Stimulated activated naive CD8-positive, alpha-beta T cell treated with anti-CD3 and anti-CD28 coated beads, Interleukin-15, amount 100 ng/mL, for 72 hours (primary cell): Measurements from ENCODE around the gene PRSS22.

Source experiments
- ATAC-seq: fragments of 150-1000 bp; cut with Tn5 transposase; 2 replicates; pipeline ENCODE4 v1.10.0; 2021; ENCODE audit warnings: mild to moderate bottlenecking, moderate library complexity
- DNase-seq, 2 donors: peaks; one replicate each; pipeline ENCODE4 v3.0.0; 2021 to 2022
- H3K27ac Mint-ChIP-seq, 2 donors: one replicate each; pipeline ENCODE4 v1.8.0; 2022; ENCODE audit warnings: mild to moderate bottlenecking in 2 of 2, mixed read lengths in 2 of 2, moderate library complexity in 2 of 2
- H3K27me3 Mint-ChIP-seq: one replicate; pipeline ENCODE4 v1.8.0; 2022; ENCODE audit warnings: mixed read lengths
- H3K4me1 Mint-ChIP-seq: one replicate; pipeline ENCODE4 v1.8.0; 2022; ENCODE audit warnings: mild to moderate bottlenecking, mixed read lengths
- H3K4me3 Mint-ChIP-seq, 2 donors: one replicate each; pipeline ENCODE4 v1.8.0; 2022; ENCODE audit warnings: mild to moderate bottlenecking in 2 of 2, mixed read lengths in 2 of 2, moderate library complexity in 1 of 2
- H3K9me3 Mint-ChIP-seq, 2 donors: one replicate each; pipeline ENCODE4 v1.8.0; 2022; ENCODE audit warnings: mixed read lengths in 2 of 2

Gene PRSS22

DNA sequence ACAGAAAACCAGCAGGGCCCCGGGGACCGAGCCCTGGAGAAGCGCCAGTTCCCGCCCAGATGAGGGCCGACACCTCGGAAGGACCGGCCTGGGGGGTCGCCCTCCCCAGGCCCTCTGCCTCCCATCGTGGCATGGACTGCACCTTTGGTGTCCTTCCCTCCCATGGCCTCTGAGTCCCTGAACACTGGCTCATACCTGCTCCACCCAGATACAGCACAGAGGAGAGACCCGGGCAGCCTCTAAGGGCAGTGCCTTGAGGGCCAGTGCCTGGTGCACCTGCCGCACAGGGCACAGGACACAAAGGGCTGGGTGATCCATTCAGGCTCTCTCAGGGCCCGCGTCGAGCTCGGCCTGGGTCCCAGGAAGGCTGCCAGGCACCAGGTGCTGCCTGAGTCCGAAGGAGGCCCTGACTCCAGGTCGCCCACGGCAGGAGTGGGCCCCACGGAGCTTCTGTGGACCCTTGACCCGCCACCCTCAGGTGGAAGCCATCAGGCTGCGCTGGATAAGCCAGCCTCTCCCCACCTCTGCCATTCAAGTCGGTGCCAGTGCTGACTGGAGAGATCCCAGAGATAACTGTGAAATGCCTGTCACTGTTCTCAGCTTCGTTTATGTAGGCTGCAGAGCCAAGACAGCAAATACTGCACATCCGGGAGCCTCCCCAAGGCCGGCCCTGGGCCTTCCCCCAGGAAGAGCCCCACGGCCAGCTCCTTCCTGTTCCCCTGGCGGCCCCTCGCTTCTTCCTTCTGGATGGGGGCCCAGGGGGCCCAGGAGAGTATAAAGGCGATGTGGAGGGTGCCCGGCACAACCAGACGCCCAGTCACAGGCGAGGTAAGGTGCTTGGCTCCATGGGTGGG lies 28.2 kb downstream of the PRSS22 start, which contains the start of gene ZG16B:
Gene ZG16B (plus strand): TSS at position 803 of the 854 bp plus-strand sequence. CDS start 139 bp downstream, outside the sequence.
- Mint-ChIP-seq H3K4me3 (peak within 1 kb of the TSS; percentile 69 to 76), H3K4me1 (no peaks in the 10 kb centered on the region), H3K27ac (peak within 1 kb of the TSS; percentile 93 to 95), H3K27me3 (peaks cover 11% of the 10 kb centered on the region), H3K9me3 (no peaks in the 10 kb centered on the region)
- DNase-seq (no peak), ATAC-seq (peak; percentile 75)

- H3K4me1 Mint-ChIP-seq: no peaks in the 10 kb centered on the region
- no peaks in the 10 kb centered on the region for H3K9me3 Mint-ChIP-seq
- no peak for ATAC-seq
- no peak overlapping the region for H3K4me3 Mint-ChIP-seq
- peaks cover 11% of the 10 kb centered on the region for H3K27me3 Mint-ChIP-seq
- DNase-seq: no peak
- H3K27ac Mint-ChIP-seq: no peak overlapping the region
Measured at GRCh38 chr16:2828876-2829430, 29.0 kb downstream of the PRSS22 start.

GRCh38 chr16:2828521-2828840 lies 29.5 kb downstream of the PRSS22 start:
- ATAC-seq (no peak), DNase-seq (no peak)
- Mint-ChIP-seq H3K27ac (peak overlapping the region in 1 of 2 donors; percentile 19), H3K4me1 (no peaks in the 10 kb centered on the region), H3K9me3 (no peaks in the 10 kb centered on the region), H3K27me3 (peaks cover 11% of the 10 kb centered on the region), H3K4me3 (no peak overlapping the region)

DNA sequence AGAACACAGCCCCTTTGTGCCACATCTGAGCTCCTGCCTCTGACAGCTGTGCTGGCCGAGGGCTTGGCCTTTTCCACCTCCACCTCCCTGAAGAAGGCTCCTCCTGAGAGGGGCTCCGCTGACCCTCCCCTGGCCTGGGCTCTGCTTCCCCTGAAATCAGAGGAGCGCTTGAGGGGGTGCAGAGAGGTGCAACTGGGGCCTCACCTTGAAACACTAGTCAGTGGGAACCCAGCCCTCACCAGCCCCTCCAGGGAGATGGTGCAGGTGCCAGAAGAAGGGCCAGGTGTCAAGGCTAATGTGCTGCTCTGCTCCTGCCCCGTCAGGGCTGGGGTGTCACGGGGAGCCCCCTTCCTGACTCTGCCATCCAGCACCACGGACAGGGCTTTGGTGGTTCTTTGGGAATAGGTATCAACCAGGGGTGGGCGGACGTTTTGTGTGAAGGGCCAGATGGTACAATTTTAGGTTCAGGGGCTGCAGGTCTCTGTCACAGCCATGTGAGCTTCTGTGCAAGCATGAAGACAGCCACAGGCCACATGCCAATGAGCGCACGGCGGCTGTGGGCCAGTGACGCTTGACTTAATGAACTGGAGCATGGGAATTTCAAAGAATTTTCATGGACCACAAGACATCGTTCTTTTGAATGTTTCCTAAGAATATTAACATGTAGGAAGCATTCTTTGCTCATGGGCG lies 30.0 kb downstream of the PRSS22 start:
- no peaks in the 10 kb centered on the region for H3K4me1 Mint-ChIP-seq
- no peaks in the 10 kb centered on the region for H3K9me3 Mint-ChIP-seq
- H3K4me3 Mint-ChIP-seq: no peak overlapping the region
- ATAC-seq: no peak
- peaks cover 11% of the 10 kb centered on the region for H3K27me3 Mint-ChIP-seq
- H3K27ac Mint-ChIP-seq: peak overlapping the region in 1 of 2 donors; percentile 93
- DNase-seq: no peak

DNA sequence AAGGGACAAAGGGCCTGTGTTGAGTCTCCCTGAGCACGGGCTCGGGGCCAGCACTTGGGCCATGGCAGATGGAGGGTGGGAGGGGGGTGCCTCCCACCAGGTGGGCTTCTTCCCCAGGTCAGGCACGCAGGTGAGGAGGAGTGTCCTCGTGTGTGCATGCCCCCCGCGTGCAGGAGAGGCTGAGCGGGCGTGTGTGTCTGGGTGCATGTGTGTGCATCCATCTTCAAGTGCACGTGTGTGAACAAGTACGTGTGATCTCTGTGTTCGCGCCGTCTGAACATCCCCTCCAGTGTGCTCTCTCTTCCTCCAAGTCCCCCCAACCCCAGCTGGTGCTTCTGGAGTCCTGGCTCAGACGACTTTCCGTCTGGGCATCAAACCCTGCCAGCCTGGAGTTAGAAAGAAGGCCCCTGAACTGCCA lies 30.6 kb downstream of the PRSS22 start:
- Mint-ChIP-seq H3K4me1 (no peaks in the 10 kb centered on the region), H3K9me3 (no peaks in the 10 kb centered on the region), H3K27ac (no peak overlapping the region), H3K27me3 (peaks cover 11% of the 10 kb centered on the region), H3K4me3 (no peak overlapping the region)
- ATAC-seq (no peak), DNase-seq (no peak)

DNA sequence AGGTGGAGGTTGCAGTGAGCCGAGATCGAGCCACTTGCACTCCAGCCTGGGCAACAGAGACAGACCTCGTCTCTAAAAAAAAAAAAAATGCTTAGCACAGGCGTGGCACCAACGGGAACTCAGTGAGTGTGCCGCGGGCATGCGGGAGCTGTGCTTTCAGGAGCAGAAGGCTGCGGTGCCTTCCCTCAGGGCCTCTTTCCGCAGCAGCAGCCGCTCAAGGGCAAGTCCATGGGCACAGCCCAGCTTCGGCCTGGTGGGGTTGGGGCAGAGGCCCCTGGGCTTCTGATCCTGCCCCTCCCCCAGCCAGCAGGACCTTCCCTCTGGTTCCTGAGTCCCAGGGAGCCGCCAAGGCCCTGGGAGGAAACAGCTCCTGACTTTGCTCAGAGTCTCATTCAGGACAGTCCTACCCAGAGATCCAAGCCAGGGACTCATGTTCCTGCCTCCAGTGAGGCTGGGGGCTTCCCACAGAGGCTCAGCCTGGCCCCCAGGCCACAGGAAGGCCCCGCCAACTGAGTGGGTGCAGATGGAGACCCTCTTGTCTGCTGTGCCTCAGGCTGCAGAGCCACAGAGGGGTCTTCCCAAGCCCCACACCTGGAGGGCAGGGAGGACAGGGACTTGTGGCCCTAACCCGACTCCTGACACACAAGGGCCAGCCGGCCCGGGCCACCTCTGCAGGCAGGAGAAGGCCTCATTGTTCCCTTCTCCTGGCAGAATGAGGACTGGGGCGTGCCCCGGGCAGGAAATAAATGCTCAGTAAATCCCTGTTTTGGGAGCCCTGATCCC lies 31.2 kb downstream of the PRSS22 start:
- H3K9me3 Mint-ChIP-seq: no peaks in the 10 kb centered on the region
- H3K4me1 Mint-ChIP-seq: no peaks in the 10 kb centered on the region
- DNase-seq (no peak), ATAC-seq (no peak)
- H3K4me3 Mint-ChIP-seq: no peak overlapping the region
- no peak overlapping the region for H3K27ac Mint-ChIP-seq
- peaks cover 11% of the 10 kb centered on the region for H3K27me3 Mint-ChIP-seq

DNA sequence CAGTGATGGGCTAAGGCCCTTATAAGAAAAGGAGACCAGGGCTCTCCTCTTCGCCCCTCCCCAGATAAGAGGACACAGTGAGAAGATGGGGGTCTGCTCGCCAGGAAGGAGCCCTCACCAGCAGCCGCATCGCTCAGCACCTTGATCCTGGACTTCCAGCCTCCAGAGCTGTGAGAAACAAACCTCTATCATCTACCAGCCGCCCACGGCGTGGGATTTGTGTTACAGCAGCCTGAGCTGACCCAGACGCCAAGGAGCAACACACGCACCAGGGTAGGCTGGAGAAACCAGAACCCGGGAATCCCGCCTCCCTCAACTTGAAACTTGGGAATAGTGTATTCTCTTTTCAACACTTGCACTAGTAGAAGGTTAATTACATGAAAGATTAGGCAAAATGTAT lies 32.1 kb downstream of the PRSS22 start:
- peaks cover 6% of the 10 kb centered on the region for H3K27me3 Mint-ChIP-seq
- no peaks in the 10 kb centered on the region for H3K9me3 Mint-ChIP-seq
- DNase-seq: no peak
- H3K4me3 Mint-ChIP-seq: no peak overlapping the region
- no peak for ATAC-seq
- H3K27ac Mint-ChIP-seq: no peak overlapping the region
- no peaks in the 10 kb centered on the region for H3K4me1 Mint-ChIP-seq

DNA sequence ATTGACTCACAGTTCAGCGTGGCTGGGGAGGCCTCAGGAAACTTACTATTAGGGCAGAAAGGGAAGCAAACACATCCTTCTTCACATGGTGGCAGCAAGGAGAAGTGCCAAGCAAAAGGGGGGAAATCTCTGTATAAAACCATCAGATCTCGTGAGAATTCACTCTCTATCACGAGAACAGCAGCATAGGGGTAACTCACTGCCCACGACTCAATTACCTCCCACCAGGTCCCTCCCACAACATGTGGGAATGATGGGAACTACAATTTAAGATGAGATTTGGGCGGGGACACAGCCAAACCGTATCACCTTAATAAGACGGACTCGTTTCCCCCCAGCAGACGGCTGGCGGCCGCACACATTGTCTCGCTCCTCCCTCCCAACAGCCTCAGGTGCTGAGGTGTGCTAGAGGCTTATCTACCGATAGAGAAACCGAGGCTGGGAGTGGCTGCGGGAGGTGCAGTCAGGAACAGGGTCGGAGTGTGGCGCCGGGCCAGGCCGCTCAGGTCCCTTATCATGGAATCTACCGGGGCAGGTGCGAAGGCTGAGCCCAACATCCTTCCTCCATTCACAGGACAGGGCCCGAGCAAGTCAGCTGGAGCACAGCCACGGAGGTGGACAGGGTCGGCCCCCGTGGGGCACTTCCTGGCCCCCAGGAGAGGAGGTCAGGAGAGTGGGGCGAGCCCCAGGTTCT lies 32.8 kb downstream of the PRSS22 start:
- no peak overlapping the region for H3K27ac Mint-ChIP-seq
- H3K9me3 Mint-ChIP-seq: no peaks in the 10 kb centered on the region
- no peaks in the 10 kb centered on the region for H3K27me3 Mint-ChIP-seq
- no peak overlapping the region for H3K4me3 Mint-ChIP-seq
- DNase-seq: no peak
- no peak for ATAC-seq
- H3K4me1 Mint-ChIP-seq: no peaks in the 10 kb centered on the region

GRCh38 chr16:2824626-2825025 lies 33.3 kb downstream of the PRSS22 start:
- DNase-seq (no peak), ATAC-seq (no peak)
- Mint-ChIP-seq H3K4me3 (no peak overlapping the region), H3K4me1 (no peaks in the 10 kb centered on the region), H3K27me3 (no peaks in the 10 kb centered on the region), H3K27ac (no peak overlapping the region), H3K9me3 (no peaks in the 10 kb centered on the region)

DNA sequence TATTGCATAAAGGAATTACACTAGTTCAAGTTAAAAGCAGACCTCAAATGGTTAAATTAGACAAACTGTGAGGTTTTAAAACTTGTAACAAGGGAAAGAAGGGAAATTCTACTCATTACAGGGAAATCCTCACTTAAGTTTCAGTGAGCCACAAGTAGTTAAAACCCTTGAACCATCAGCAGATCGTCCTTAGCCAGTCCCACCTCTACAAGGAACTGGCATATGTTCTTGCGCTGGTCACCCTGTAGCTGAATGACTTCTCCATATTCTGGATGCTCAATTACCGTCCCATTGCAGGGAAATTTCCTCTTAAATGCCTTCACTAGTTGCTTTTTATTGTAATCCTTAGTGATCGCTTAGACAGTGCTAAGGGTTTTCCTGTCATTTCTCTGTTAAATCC lies 35.5 kb downstream of the PRSS22 start:
- ATAC-seq (no peak), DNase-seq (no peak)
- Mint-ChIP-seq H3K9me3 (no peaks in the 10 kb centered on the region), H3K4me1 (no peaks in the 10 kb centered on the region), H3K27ac (no peak overlapping the region), H3K4me3 (no peak overlapping the region), H3K27me3 (no peaks in the 10 kb centered on the region)

- DNase-seq (no peak), ATAC-seq (no peak)
- Mint-ChIP-seq H3K9me3 (no peaks in the 10 kb centered on the region), H3K4me1 (no peaks in the 10 kb centered on the region), H3K27ac (no peak overlapping the region), H3K27me3 (no peaks in the 10 kb centered on the region), H3K4me3 (no peak overlapping the region)
Measured at GRCh38 chr16:2822158-2822495, 35.8 kb downstream of the PRSS22 start.

DNA sequence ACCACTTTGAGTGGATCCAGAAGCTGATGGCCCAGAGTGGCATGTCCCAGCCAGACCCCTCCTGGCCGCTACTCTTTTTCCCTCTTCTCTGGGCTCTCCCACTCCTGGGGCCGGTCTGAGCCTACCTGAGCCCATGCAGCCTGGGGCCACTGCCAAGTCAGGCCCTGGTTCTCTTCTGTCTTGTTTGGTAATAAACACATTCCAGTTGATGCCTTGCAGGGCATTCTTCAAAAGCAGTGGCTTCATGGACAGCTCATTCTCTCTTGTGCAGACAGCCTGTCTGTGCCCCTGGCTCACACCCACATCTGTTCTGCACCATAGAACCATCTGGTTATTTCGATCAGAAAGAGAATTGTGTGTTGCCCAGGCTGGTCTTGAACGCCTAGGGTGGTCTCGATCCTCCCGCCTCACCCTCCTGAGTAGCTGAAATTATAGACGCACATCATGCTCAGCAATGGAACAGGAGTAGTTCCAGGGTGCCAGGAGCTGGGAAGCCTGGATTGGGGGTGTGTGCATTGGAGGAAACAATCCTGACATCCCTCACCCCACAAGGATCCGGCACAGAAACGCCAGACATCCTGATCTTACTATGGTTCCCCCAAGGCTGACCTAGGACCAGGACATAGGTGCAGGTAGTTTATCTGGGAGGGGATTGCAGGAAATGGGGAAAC lies 36.3 kb downstream of the PRSS22 start:
- ATAC-seq: no peak
- Mint-ChIP-seq H3K4me1 (no peaks in the 10 kb centered on the region), H3K4me3 (no peak overlapping the region), H3K9me3 (no peaks in the 10 kb centered on the region), H3K27ac (no peak overlapping the region), H3K27me3 (no peaks in the 10 kb centered on the region)
- no peak for DNase-seq

- no peaks in the 10 kb centered on the region for H3K4me1 Mint-ChIP-seq
- no peak overlapping the region for H3K27ac Mint-ChIP-seq
- DNase-seq (no peak), ATAC-seq (no peak)
- H3K9me3 Mint-ChIP-seq: no peaks in the 10 kb centered on the region
- H3K27me3 Mint-ChIP-seq: no peaks in the 10 kb centered on the region
- no peak overlapping the region for H3K4me3 Mint-ChIP-seq
Measured at GRCh38 chr16:2820836-2821486, 37.0 kb downstream of the PRSS22 start.
